HG03520 (cell line): Measurements from ENCODE around the gene ARAP3.
"Not testable (repeated sequence)": the region's sequence is repeated elsewhere in the genome, so short reads cannot be mapped to it uniquely, and the experiment has no call there.

Experiments used
- ATAC-seq: cut with Tn5 transposase; IDR thresholded peaks from one replicate; pipeline ENCODE4 v1.9.1; 2021; ENCODE audit warnings: mild to moderate bottlenecking, moderate library complexity; ENCODE audit not compliant: unreplicated experiment

The ARAP3 gene, protein sequence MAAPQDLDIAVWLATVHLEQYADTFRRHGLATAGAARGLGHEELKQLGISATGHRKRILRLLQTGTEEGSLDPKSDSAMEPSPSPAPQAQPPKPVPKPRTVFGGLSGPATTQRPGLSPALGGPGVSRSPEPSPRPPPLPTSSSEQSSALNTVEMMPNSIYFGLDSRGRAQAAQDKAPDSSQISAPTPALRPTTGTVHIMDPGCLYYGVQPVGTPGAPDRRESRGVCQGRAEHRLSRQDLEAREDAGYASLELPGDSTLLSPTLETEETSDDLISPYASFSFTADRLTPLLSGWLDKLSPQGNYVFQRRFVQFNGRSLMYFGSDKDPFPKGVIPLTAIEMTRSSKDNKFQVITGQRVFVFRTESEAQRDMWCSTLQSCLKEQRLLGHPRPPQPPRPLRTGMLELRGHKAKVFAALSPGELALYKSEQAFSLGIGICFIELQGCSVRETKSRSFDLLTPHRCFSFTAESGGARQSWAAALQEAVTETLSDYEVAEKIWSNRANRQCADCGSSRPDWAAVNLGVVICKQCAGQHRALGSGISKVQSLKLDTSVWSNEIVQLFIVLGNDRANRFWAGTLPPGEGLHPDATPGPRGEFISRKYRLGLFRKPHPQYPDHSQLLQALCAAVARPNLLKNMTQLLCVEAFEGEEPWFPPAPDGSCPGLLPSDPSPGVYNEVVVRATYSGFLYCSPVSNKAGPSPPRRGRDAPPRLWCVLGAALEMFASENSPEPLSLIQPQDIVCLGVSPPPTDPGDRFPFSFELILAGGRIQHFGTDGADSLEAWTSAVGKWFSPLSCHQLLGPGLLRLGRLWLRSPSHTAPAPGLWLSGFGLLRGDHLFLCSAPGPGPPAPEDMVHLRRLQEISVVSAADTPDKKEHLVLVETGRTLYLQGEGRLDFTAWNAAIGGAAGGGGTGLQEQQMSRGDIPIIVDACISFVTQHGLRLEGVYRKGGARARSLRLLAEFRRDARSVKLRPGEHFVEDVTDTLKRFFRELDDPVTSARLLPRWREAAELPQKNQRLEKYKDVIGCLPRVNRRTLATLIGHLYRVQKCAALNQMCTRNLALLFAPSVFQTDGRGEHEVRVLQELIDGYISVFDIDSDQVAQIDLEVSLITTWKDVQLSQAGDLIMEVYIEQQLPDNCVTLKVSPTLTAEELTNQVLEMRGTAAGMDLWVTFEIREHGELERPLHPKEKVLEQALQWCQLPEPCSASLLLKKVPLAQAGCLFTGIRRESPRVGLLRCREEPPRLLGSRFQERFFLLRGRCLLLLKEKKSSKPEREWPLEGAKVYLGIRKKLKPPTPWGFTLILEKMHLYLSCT (N-terminal part only)

GRCh38 chr5:141681695-141682641, at the start of gene ARAP3:
ARAP3 (minus strand) TSS chr5:141682230; CDS start chr5:141680486, 1,744 bp downstream.
- ATAC-seq = no peak

DNA sequence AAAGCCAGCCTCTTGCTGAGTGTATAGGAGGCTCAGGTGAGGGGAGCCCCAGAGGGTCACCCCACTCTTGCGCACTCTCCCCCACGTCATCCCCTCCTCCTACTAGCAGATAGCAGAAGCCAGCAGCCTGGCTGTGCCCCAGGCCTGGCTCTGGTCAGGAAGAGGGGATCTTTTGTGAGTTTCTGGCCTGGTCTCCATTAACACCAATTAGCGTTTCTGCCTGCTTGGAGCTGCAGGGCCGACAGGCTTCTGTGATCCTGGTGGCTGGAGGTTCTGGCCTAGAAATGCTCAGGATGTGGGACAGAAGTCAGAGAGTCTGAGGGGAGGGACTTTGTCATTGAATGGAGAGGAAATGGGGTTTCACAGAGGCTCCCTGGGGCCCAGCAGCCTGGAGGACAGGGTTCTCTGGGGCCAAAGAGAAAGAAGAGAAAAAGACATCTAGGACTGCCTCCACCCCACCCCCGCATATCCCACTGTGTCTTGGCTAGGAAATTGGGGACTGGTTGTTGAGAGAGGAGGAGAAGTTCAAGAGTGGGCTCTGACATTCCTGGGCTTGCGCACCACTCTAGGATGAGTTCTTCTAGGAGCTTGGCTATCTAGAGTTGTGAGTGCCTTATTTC, 47.5 kb upstream of the ARAP3 start:
- ATAC-seq = no peak

- no peak for ATAC-seq
These were observed 43.9 kb upstream of the ARAP3 start for GRCh38 chr5:141725891-141726290.

DNA sequence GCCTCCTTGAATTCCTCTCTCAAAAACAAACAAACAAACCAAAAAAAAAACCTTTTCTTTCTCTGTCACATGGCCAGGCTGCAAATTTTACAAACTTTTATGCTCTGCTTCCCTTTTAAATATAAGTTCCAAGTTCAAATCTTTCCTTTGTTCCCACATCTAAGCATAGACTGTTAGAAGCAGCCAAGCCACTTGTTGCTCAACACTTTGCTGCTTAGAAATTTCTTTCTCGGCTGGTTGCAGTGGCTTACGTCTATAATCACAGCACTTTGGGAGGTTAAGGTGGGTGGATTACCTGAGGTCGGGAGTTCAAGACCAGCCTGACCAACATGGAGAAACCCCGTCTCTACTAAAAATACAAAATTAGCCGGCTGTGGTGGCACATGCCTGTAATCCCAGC, 43.1 kb upstream of the ARAP3 start:
- ATAC-seq = not testable (repeated sequence)

DNA sequence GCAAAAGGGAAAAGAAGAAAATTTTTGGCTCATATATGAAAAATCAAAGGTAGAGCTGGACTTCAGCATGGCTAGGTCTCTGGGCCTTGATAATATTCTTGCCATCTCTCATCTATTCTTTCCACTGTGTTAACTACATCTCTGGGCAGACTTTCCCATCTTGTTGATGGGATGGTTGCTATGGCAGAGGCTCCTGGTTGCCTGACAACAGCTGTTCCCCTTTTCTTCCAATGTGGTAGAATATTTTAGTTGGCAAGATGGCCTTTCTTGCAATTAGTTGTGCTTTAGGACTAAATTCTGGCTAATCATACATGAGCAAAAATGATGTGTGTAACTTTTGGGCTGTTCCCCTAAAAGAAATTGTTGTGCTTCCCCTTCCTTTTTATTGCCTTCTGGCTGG, 40.2 kb upstream of the ARAP3 start:
- ATAC-seq = no peak

DNA sequence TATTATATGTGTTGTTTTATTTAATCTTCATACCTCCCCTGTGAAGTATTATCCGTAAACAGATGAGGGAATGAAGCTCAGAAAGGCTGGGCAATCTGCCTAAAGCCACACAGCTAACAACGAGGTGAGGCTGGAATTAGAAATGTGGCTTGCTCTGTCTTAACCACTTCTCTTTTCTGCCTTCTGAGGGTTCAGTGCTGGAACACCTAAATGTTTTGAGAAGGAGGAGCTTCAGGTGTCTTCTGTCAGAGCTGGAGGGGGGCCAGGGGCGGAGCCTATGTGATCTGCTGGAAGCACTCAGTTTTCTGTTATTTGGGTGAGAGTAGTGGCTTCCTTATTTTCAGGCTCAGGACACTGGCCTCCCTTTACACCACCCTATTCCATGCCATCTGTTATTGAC, 35.0 kb upstream of the ARAP3 start:
- no peak for ATAC-seq

GRCh38 chr5:141716468-141716867, 34.4 kb upstream of the ARAP3 start:
- no peak for ATAC-seq

GRCh38 chr5:141716009-141716408, 34.0 kb upstream of the ARAP3 start:
- no peak for ATAC-seq

- no peak for ATAC-seq
These were observed 33.4 kb upstream of the ARAP3 start for GRCh38 chr5:141715346-141715905.

DNA sequence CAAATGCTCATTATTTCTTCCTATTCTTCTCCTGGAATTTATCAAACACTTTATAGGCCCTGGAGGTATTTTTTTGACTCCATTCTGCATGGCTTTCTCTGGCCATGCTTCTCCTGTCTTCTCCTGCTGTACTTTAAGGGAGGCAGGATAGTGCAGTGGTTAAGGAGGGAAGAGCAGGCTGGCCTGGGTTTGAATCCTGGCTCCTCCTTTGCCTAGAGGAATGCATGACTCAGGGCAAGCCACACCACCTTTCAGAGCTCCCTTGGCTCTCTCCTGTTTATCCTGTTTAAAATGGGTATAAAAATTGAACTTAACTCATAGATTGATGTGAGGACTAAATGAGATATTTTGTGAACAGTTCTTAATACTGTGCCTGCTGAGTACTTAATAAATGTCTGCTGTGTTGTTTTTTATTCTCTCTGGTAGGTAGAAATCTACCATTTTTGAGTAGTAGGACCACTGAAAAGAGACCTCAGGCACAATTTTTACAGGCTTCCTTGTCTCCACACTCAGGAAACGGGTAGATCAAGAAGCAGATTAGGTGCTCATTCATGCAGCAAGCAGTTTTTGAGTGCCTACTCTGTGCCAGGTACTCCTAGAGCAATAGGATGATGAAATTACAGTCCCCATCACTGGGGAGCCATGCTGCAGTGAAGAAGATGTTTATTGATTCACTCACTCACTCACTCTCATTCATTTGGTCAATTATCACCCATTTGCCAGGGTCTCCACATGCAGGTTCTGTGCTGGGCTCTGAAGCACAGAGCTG, 32.7 kb upstream of the ARAP3 start:
- no peak for ATAC-seq

GRCh38 chr5:141713616-141714309, 31.7 kb upstream of the ARAP3 start:
- no peak for ATAC-seq

GRCh38 chr5:141711687-141712086, 29.7 kb upstream of the ARAP3 start:
- no peak for ATAC-seq

- no peak for ATAC-seq
These were observed 27.8 kb upstream of the ARAP3 start for GRCh38 chr5:141709699-141710267.

- ATAC-seq = no peak
These were observed 26.0 kb upstream of the ARAP3 start for GRCh38 chr5:141708016-141708415.

- no peak for ATAC-seq
These were observed 25.5 kb upstream of the ARAP3 start for GRCh38 chr5:141707510-141707909.

DNA sequence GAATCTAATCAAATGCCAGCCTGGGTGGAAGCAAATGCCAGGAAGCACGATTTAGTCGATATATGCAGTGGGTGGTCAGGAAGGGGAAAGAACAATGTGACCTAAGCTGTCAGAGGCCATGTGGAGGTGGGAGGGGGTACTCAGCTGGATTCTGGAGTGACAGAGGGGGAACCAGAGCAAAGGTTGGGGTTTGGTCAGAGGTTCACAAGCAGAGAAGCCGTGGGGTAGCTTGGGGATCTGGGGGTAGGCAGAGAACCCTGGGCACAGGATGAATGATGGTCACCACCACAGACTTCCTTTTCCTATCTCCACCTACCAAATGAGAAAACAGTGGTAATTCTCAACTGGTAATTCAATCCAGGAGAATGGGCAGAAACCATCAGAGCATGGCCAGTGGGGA, 24.1 kb upstream of the ARAP3 start:
- no peak for ATAC-seq

- no peak for ATAC-seq
These were observed 23.4 kb upstream of the ARAP3 start for GRCh38 chr5:141705469-141705868.
